ENCODE data around the gene PMEPA1.

GRCh38 chr20:57665589-57665971 lies 44.2 kb downstream of the PMEPA1 start:
- no peak for TF ChIP-seq CTCF (IDR thresholded peaks at IDR 0.05; ENCODE audit: extremely low read depth in 1 of 2, insufficient read depth in 1 of 2, low read depth in 1 of 2, low read length in 2 of 2)
- no peak for TF ChIP-seq POLR2A (IDR thresholded peaks at IDR 0.05; ENCODE audit: low read depth, low read length)
- no peak for TF ChIP-seq POLR2AphosphoS5 (IDR thresholded peaks at IDR 0.05; ENCODE audit: insufficient read depth, low read depth, low read length)
- no peak for TF ChIP-seq MAX (IDR thresholded peaks at IDR 0.05; ENCODE audit: insufficient read depth, insufficient read length)

Measured in endothelial cell of umbilical vein (primary cell).